NT2/D1 (cell line): ENCODE measurements around the gene DSCAML1.

Experiments used
- DNase-seq: peaks from one replicate; pipeline ENCODE4 v3.0.0-alpha.2; 2011; ENCODE audit warnings: low read depth, low spot score
- H3K27me3 ChIP-seq: 2 replicates; pipeline ENCODE4 v1.6.0; 2011; ENCODE audit warnings: mild to moderate bottlenecking; ENCODE audit not compliant: insufficient read length, insufficient read depth
- H3K36me3 ChIP-seq: 2 replicates; pipeline ENCODE4 v1.6.1; 2011; ENCODE audit warnings: mild to moderate bottlenecking, low read length, mixed read lengths; ENCODE audit not compliant: insufficient read depth, insufficient read length
- H3K4me1 ChIP-seq: 2 replicates; pipeline ENCODE4 v1.5.1; 2011; ENCODE audit not compliant: insufficient read depth, insufficient read length
- H3K4me3 ChIP-seq: 2 replicates; pipeline ENCODE4 v1.5.1; 2011; ENCODE audit warnings: low read depth; ENCODE audit not compliant: insufficient read length
- H3K9ac ChIP-seq: 2 replicates; pipeline ENCODE4 v1.6.0; 2011; ENCODE audit warnings: low read depth; ENCODE audit not compliant: insufficient read length
- H3K9me3 ChIP-seq: 2 replicates; pipeline ENCODE4 v1.5.1; 2011; ENCODE audit warnings: mild to moderate bottlenecking, low read length; ENCODE audit not compliant: insufficient read depth
- SUZ12 ChIP-seq: IDR thresholded peaks from 2 replicates; pipeline ENCODE4 v1.6.1; 2011; ENCODE audit not compliant: insufficient read length, insufficient read depth; ENCODE audit errors: extremely low read depth
- YY1 ChIP-seq: IDR thresholded peaks from 2 replicates; pipeline ENCODE4 v1.6.1; 2011; ENCODE audit not compliant: insufficient read length, insufficient read depth
- ZNF274 ChIP-seq: IDR thresholded peaks from 2 replicates; pipeline ENCODE4 v1.6.1; 2011; ENCODE audit warnings: mild to moderate bottlenecking, low read depth, low read length

The DSCAML1 gene

GRCh38 chr11:117414724-117415123 is 382.3 kb downstream of the DSCAML1 start:
- Histone ChIP-seq H3K27me3 (no peaks in the 10 kb centered on the region), H3K9ac (no peak overlapping the region), H3K4me1 (peaks cover 11% of the 10 kb centered on the region), H3K36me3 (peaks cover 23% of the 10 kb centered on the region), H3K9me3 (no peaks in the 10 kb centered on the region), H3K4me3 (no peak overlapping the region)
- no peak for TF ChIP-seq SUZ12
- TF ChIP-seq YY1 = no peak
- TF ChIP-seq ZNF274 = no peak
- DNase-seq = no peak

GRCh38 chr11:117413616-117414015 is 383.4 kb downstream of the DSCAML1 start:
- H3K9ac ChIP-seq = no peak overlapping the region
- H3K9me3 ChIP-seq = no peaks in the 10 kb centered on the region
- peaks cover 11% of the 10 kb centered on the region for H3K4me1 ChIP-seq
- no peaks in the 10 kb centered on the region for H3K27me3 ChIP-seq
- peaks cover 35% of the 10 kb centered on the region for H3K36me3 ChIP-seq
- H3K4me3 ChIP-seq = no peak overlapping the region
- DNase-seq = no peak
- TF ChIP-seq YY1 (no peak), SUZ12 (no peak), ZNF274 (no peak)

GRCh38 chr11:117412653-117413275 is 384.3 kb downstream of the DSCAML1 start:
- peaks cover 43% of the 10 kb centered on the region for H3K36me3 ChIP-seq
- no peaks in the 10 kb centered on the region for H3K27me3 ChIP-seq
- no peak overlapping the region for H3K4me3 ChIP-seq
- H3K9ac ChIP-seq = no peak overlapping the region
- H3K4me1 ChIP-seq = peaks cover 11% of the 10 kb centered on the region
- TF ChIP-seq SUZ12 (no peak), ZNF274 (no peak), YY1 (no peak)
- H3K9me3 ChIP-seq = no peaks in the 10 kb centered on the region
- no peak for DNase-seq

GRCh38 chr11:117412176-117412575 is 384.8 kb downstream of the DSCAML1 start:
- peaks cover 44% of the 10 kb centered on the region for H3K36me3 ChIP-seq
- TF ChIP-seq ZNF274 = no peak
- no peak for TF ChIP-seq YY1
- no peak for TF ChIP-seq SUZ12
- no peak overlapping the region for H3K4me3 ChIP-seq
- no peak overlapping the region for H3K9ac ChIP-seq
- no peaks in the 10 kb centered on the region for H3K27me3 ChIP-seq
- H3K9me3 ChIP-seq = no peaks in the 10 kb centered on the region
- H3K4me1 ChIP-seq = peaks cover 11% of the 10 kb centered on the region
- no peak for DNase-seq

GRCh38 chr11:117411736-117412135 is 385.3 kb downstream of the DSCAML1 start:
- peaks cover 44% of the 10 kb centered on the region for H3K36me3 ChIP-seq
- no peaks in the 10 kb centered on the region for H3K27me3 ChIP-seq
- no peak for TF ChIP-seq ZNF274
- TF ChIP-seq SUZ12 = no peak
- H3K4me1 ChIP-seq = peaks cover 11% of the 10 kb centered on the region
- H3K9me3 ChIP-seq = no peaks in the 10 kb centered on the region
- H3K4me3 ChIP-seq = no peak overlapping the region
- DNase-seq = no peak
- no peak overlapping the region for H3K9ac ChIP-seq

- H3K36me3 ChIP-seq = peaks cover 44% of the 10 kb centered on the region
- H3K9ac ChIP-seq = no peak overlapping the region
These were observed 385.9 kb downstream of the DSCAML1 start for GRCh38 chr11:117410861-117411710.

GRCh38 chr11:117410238-117410637 is 386.8 kb downstream of the DSCAML1 start:
- Histone ChIP-seq H3K27me3 (no peaks in the 10 kb centered on the region), H3K9me3 (no peaks in the 10 kb centered on the region), H3K36me3 (peaks cover 45% of the 10 kb centered on the region), H3K4me3 (no peak overlapping the region), H3K9ac (no peak overlapping the region), H3K4me1 (peaks cover 11% of the 10 kb centered on the region)
- no peak for DNase-seq
- no peak for TF ChIP-seq SUZ12
- TF ChIP-seq YY1 = no peak
- no peak for TF ChIP-seq ZNF274

More at GRCh38 chr11:117410861-117411710, 385.9 kb downstream of the DSCAML1 start:
- H3K9me3 ChIP-seq = no peaks in the 10 kb centered on the region
- no peak for DNase-seq
- TF ChIP-seq YY1 = no peak
- no peak for TF ChIP-seq ZNF274
- TF ChIP-seq SUZ12 = no peak
- peaks cover 11% of the 10 kb centered on the region for H3K4me1 ChIP-seq
- H3K27me3 ChIP-seq = no peaks in the 10 kb centered on the region
- H3K4me3 ChIP-seq = no peak overlapping the region
